Ishikawa (cell line): Measurements from ENCODE around the gene RNF227.

Experiments
- CREB1 ChIP-seq: IDR thresholded peaks from 2 replicates; pipeline ENCODE4 v1.6.1; 2012; ENCODE audit warnings: low read depth
- EGR1 ChIP-seq: IDR thresholded peaks from 2 replicates; pipeline ENCODE4 v1.6.1; 2012
- EP300 ChIP-seq: IDR thresholded peaks from 2 replicates; pipeline ENCODE4 v1.6.1; 2012; ENCODE audit warnings: borderline replicate concordance
- FOXM1 ChIP-seq: IDR thresholded peaks from 2 replicates; pipeline ENCODE4 v1.6.1; 2012; ENCODE audit warnings: low read depth, borderline replicate concordance
- NFIC ChIP-seq: IDR thresholded peaks from 2 replicates; pipeline ENCODE4 v1.6.1; 2012
- RAD21 ChIP-seq: IDR thresholded peaks from 2 replicates; pipeline ENCODE4 v1.6.1; 2012; ENCODE audit warnings: low read depth
- TAF1 ChIP-seq: IDR thresholded peaks from 2 replicates; pipeline ENCODE4 v1.6.1; 2012; ENCODE audit warnings: low read depth, mild to moderate bottlenecking
- TCF12 ChIP-seq: IDR thresholded peaks from 2 replicates; pipeline ENCODE4 v1.6.1; 2012; ENCODE audit warnings: low read depth
- YY1 ChIP-seq: IDR thresholded peaks from 2 replicates; pipeline ENCODE4 v1.6.1; 2012; ENCODE audit warnings: low read depth
- ZBTB7A ChIP-seq: IDR thresholded peaks from 2 replicates; pipeline ENCODE4 v1.6.1; 2012; ENCODE audit warnings: low read depth
- TF ChIP-seq, protein P1 (sequence below): IDR thresholded peaks from 2 replicates; pipeline ENCODE4 v1.6.1; 2012
- TF ChIP-seq, protein P2 (sequence below): IDR thresholded peaks from 2 replicates; pipeline ENCODE4 v1.6.1; 2012; ENCODE audit warnings: low read depth, mild to moderate bottlenecking

DNA sequence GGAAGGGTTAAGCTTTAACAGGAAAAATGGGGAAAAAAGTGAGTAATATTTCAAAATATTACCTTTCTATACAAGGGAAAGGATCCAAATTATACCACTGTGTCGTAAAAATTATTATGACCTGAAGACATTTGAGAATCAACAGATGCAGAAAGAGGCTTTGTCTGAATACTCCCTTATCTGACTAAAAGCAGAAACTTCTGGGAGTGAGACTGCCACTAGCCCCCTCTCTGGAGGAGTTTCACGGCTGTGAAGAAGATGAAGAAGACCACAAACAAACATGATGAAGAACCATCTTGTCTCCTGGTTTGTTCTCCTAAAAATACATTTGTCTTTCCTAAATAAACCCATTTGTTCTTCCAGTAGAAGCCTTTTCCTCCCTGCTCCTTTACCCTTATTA lies 45.3 kb upstream of the RNF227 start:
- no peak for TF ChIP-seq YY1
- TF ChIP-seq, protein P1, sequence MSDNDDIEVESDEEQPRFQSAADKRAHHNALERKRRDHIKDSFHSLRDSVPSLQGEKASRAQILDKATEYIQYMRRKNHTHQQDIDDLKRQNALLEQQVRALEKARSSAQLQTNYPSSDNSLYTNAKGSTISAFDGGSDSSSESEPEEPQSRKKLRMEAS, result no peak
- TF ChIP-seq, protein P2, sequence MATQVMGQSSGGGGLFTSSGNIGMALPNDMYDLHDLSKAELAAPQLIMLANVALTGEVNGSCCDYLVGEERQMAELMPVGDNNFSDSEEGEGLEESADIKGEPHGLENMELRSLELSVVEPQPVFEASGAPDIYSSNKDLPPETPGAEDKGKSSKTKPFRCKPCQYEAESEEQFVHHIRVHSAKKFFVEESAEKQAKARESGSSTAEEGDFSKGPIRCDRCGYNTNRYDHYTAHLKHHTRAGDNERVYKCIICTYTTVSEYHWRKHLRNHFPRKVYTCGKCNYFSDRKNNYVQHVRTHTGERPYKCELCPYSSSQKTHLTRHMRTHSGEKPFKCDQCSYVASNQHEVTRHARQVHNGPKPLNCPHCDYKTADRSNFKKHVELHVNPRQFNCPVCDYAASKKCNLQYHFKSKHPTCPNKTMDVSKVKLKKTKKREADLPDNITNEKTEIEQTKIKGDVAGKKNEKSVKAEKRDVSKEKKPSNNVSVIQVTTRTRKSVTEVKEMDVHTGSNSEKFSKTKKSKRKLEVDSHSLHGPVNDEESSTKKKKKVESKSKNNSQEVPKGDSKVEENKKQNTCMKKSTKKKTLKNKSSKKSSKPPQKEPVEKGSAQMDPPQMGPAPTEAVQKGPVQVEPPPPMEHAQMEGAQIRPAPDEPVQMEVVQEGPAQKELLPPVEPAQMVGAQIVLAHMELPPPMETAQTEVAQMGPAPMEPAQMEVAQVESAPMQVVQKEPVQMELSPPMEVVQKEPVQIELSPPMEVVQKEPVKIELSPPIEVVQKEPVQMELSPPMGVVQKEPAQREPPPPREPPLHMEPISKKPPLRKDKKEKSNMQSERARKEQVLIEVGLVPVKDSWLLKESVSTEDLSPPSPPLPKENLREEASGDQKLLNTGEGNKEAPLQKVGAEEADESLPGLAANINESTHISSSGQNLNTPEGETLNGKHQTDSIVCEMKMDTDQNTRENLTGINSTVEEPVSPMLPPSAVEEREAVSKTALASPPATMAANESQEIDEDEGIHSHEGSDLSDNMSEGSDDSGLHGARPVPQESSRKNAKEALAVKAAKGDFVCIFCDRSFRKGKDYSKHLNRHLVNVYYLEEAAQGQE, result no peak
- TF ChIP-seq FOXM1, result no peak
- no peak for TF ChIP-seq RAD21
- TF ChIP-seq NFIC, result no peak
- TF ChIP-seq EP300, result no peak
- TF ChIP-seq TAF1, result no peak
- TF ChIP-seq EGR1, result no peak
- no peak for TF ChIP-seq TCF12
- TF ChIP-seq ZBTB7A, result no peak
- TF ChIP-seq CREB1, result no peak
